ENCODE measurements around the gene ING4.

ING4 gene

GRCh38 chr12:6631549-6631961 is 31.4 kb downstream of the ING4 start:
- Histone ChIP-seq H2BK120ac (ENCODE audit: low read depth, low read length) (no peak overlapping the region), H2BK12ac (ENCODE audit: low read length in 2 of 2) (peak overlapping the region in 1 of 2 experiments; percentile 61), H3K23ac (ENCODE audit: low read length in 2 of 2) (no peak overlapping the region), H3K4me3 (ENCODE audit: insufficient read depth in 1 of 2, low read depth in 1 of 2, low read length in 2 of 2) (no peak overlapping the region), H3K9me3 (ENCODE audit: control insufficient read depth, low read length) (no peaks in the 10 kb centered on the region), H4K8ac (ENCODE audit: low read length) (peak overlapping the region; percentile 66), H3K27me3 (ENCODE audit: control insufficient read depth in 1 of 2, insufficient read depth in 1 of 2, low read length in 2 of 2) (peaks cover 0 to 19% of the 10 kb centered on the region in 2 experiments), H3K79me1 (replicated peaks; ENCODE audit: low read length, poor library complexity, severe bottlenecking) (no peaks in the 10 kb centered on the region), H2BK15ac (ENCODE audit: low read depth, poor library complexity, severe bottlenecking) (no peak overlapping the region), H4K91ac (ENCODE audit: low read length) (peak overlapping the region; percentile 62), H3K4me2 (ENCODE audit: low read length, poor library complexity, severe bottlenecking) (no peak overlapping the region), H3K4ac (ENCODE audit: low read depth in 1 of 2, low read length in 2 of 2) (no peak overlapping the region), H2AFZ (ENCODE audit: low read depth, low read length) (peak overlapping the region; percentile 3), H2BK5ac (ENCODE audit: low read depth, low read length, poor library complexity, severe bottlenecking) (no peak overlapping the region), H2AK5ac (ENCODE audit: low read length, severe bottlenecking) (no peak overlapping the region), H3K14ac (ENCODE audit: low read length in 2 of 2) (no peak overlapping the region), H3K18ac (ENCODE audit: low read depth in 1 of 2, low read length in 2 of 2) (no peak overlapping the region), H3K9ac (ENCODE audit: low read length) (no peak overlapping the region), H3K27ac (ENCODE audit: low read length, poor library complexity, severe bottlenecking) (no peak overlapping the region), H3K36me3 (ENCODE audit: control insufficient read depth in 1 of 2, insufficient read depth in 2 of 2, low read depth in 1 of 2, low read length in 2 of 2) (no peaks in the 10 kb centered on the region), H3K4me1 (ENCODE audit: control insufficient read depth, insufficient read depth, low read depth, low read length) (peaks cover 19% of the 10 kb centered on the region)
- no peak for DNase-seq
- WGBS, result 91% methylated on average over 3 of the region's 3 CpGs

DNA sequence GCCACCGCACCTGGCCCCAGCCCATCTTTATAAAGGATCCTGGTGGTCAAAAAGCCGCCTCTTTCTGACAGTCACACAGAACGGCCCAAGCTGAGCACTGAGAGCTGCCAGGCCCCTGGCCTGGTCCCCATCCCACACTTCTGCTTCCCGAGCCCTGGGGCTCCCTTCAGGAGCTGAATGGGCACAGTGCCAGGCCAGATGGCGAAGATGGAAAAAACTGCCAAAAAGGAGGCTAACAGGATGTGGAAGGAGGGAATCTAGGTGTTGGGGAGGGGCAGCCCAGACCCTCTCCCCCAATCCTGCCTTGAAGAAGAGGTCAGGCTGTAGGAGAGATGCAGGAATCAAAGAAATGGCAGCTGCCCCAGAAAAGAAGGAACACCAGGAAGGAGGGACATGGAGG is 32.2 kb downstream of the ING4 start:
- Histone ChIP-seq H3K9me3 (ENCODE audit: control insufficient read depth, low read length) (no peaks in the 10 kb centered on the region), H3K36me3 (ENCODE audit: control insufficient read depth in 1 of 2, insufficient read depth in 2 of 2, low read depth in 1 of 2, low read length in 2 of 2) (no peaks in the 10 kb centered on the region)
- 89% methylated on average over 5 of the region's 5 CpGs for WGBS

GRCh38 chr12:6627616-6628015 is 35.3 kb downstream of the ING4 start:
- H3K27ac ChIP-seq (ENCODE audit: low read length, poor library complexity, severe bottlenecking), result no peak overlapping the region
- no peak overlapping the region for H2BK120ac ChIP-seq (ENCODE audit: low read depth, low read length)
- no peak overlapping the region for H4K8ac ChIP-seq (ENCODE audit: low read length)
- WGBS, result 81% methylated on average over 7 of the region's 7 CpGs
- H3K27me3 ChIP-seq (ENCODE audit: control insufficient read depth in 1 of 2, insufficient read depth in 1 of 2, low read length in 2 of 2), result peaks cover 0 to 10% of the 10 kb centered on the region in 2 experiments
- no peak overlapping the region for H3K4me2 ChIP-seq (ENCODE audit: low read length, poor library complexity, severe bottlenecking)
- H2BK12ac ChIP-seq (ENCODE audit: low read length in 2 of 2), result no peak overlapping the region
- H2AK5ac ChIP-seq (ENCODE audit: low read length, severe bottlenecking), result no peak overlapping the region
- no peaks in the 10 kb centered on the region for H3K36me3 ChIP-seq (ENCODE audit: control insufficient read depth in 1 of 2, insufficient read depth in 2 of 2, low read depth in 1 of 2, low read length in 2 of 2)
- H4K91ac ChIP-seq (ENCODE audit: low read length), result no peak overlapping the region
- H3K4me3 ChIP-seq (ENCODE audit: insufficient read depth in 1 of 2, low read depth in 1 of 2, low read length in 2 of 2), result no peak overlapping the region
- DNase-seq, result no peak
- H2BK15ac ChIP-seq (ENCODE audit: low read depth, poor library complexity, severe bottlenecking), result no peak overlapping the region
- H3K4me1 ChIP-seq (ENCODE audit: control insufficient read depth, insufficient read depth, low read depth, low read length), result peaks cover 4% of the 10 kb centered on the region
- no peak overlapping the region for H2BK5ac ChIP-seq (ENCODE audit: low read depth, low read length, poor library complexity, severe bottlenecking)
- H3K18ac ChIP-seq (ENCODE audit: low read depth in 1 of 2, low read length in 2 of 2), result no peak overlapping the region
- H3K9me3 ChIP-seq (ENCODE audit: control insufficient read depth, low read length), result no peaks in the 10 kb centered on the region
- H3K4ac ChIP-seq (ENCODE audit: low read depth in 1 of 2, low read length in 2 of 2), result no peak overlapping the region
- H3K14ac ChIP-seq (ENCODE audit: low read length in 2 of 2), result no peak overlapping the region
- no peak overlapping the region for H2AFZ ChIP-seq (ENCODE audit: low read depth, low read length)
- no peak overlapping the region for H3K23ac ChIP-seq (ENCODE audit: low read length in 2 of 2)
- H3K79me1 ChIP-seq (replicated peaks; ENCODE audit: low read length, poor library complexity, severe bottlenecking), result no peaks in the 10 kb centered on the region
- no peak overlapping the region for H3K9ac ChIP-seq (ENCODE audit: low read length)

More for the DNA sequence above, 32.2 kb downstream of the ING4 start:
- no peak overlapping the region for H2BK5ac ChIP-seq (ENCODE audit: low read depth, low read length, poor library complexity, severe bottlenecking)
- no peak overlapping the region for H3K4ac ChIP-seq (ENCODE audit: low read depth in 1 of 2, low read length in 2 of 2)
- peaks cover 12% of the 10 kb centered on the region for H3K4me1 ChIP-seq (ENCODE audit: control insufficient read depth, insufficient read depth, low read depth, low read length)
- no peak overlapping the region for H2BK15ac ChIP-seq (ENCODE audit: low read depth, poor library complexity, severe bottlenecking)
- no peak overlapping the region for H3K14ac ChIP-seq (ENCODE audit: low read length in 2 of 2)
- no peak overlapping the region for H3K9ac ChIP-seq (ENCODE audit: low read length)
- no peak overlapping the region for H3K4me3 ChIP-seq (ENCODE audit: insufficient read depth in 1 of 2, low read depth in 1 of 2, low read length in 2 of 2)
- H3K27me3 ChIP-seq (ENCODE audit: control insufficient read depth in 1 of 2, insufficient read depth in 1 of 2, low read length in 2 of 2), result peaks cover 0 to 18% of the 10 kb centered on the region in 2 experiments
- no peak overlapping the region for H4K91ac ChIP-seq (ENCODE audit: low read length)
- no peak overlapping the region for H2AK5ac ChIP-seq (ENCODE audit: low read length, severe bottlenecking)
- no peak overlapping the region for H3K18ac ChIP-seq (ENCODE audit: low read depth in 1 of 2, low read length in 2 of 2)
- H3K27ac ChIP-seq (ENCODE audit: low read length, poor library complexity, severe bottlenecking), result no peak overlapping the region
- H2AFZ ChIP-seq (ENCODE audit: low read depth, low read length), result no peak overlapping the region
- no peak overlapping the region for H3K4me2 ChIP-seq (ENCODE audit: low read length, poor library complexity, severe bottlenecking)
- no peak overlapping the region for H3K23ac ChIP-seq (ENCODE audit: low read length in 2 of 2)
- H4K8ac ChIP-seq (ENCODE audit: low read length), result no peak overlapping the region
- H2BK12ac ChIP-seq (ENCODE audit: low read length in 2 of 2), result no peak overlapping the region
- DNase-seq, result no peak
- H3K79me1 ChIP-seq (replicated peaks; ENCODE audit: low read length, poor library complexity, severe bottlenecking), result no peaks in the 10 kb centered on the region
- no peak overlapping the region for H2BK120ac ChIP-seq (ENCODE audit: low read depth, low read length)

- no peak overlapping the region for H2BK15ac ChIP-seq (ENCODE audit: low read depth, poor library complexity, severe bottlenecking)
- H2BK12ac ChIP-seq (ENCODE audit: low read length in 2 of 2), result no peak overlapping the region
- H3K4me3 ChIP-seq (ENCODE audit: insufficient read depth in 1 of 2, low read depth in 1 of 2, low read length in 2 of 2), result no peak overlapping the region
- H2BK120ac ChIP-seq (ENCODE audit: low read depth, low read length), result no peak overlapping the region
- no peak overlapping the region for H2BK5ac ChIP-seq (ENCODE audit: low read depth, low read length, poor library complexity, severe bottlenecking)
- no peak overlapping the region for H2AK5ac ChIP-seq (ENCODE audit: low read length, severe bottlenecking)
- H3K79me1 ChIP-seq (replicated peaks; ENCODE audit: low read length, poor library complexity, severe bottlenecking), result no peaks in the 10 kb centered on the region
- H3K14ac ChIP-seq (ENCODE audit: low read length in 2 of 2), result no peak overlapping the region
- peaks cover 0 to 9% of the 10 kb centered on the region in 2 experiments for H3K27me3 ChIP-seq (ENCODE audit: control insufficient read depth in 1 of 2, insufficient read depth in 1 of 2, low read length in 2 of 2)
- no peak overlapping the region for H4K8ac ChIP-seq (ENCODE audit: low read length)
- H3K4ac ChIP-seq (ENCODE audit: low read depth in 1 of 2, low read length in 2 of 2), result no peak overlapping the region
- H3K27ac ChIP-seq (ENCODE audit: low read length, poor library complexity, severe bottlenecking), result no peak overlapping the region
- H3K4me2 ChIP-seq (ENCODE audit: low read length, poor library complexity, severe bottlenecking), result no peak overlapping the region
- no peak for DNase-seq
- no peak overlapping the region for H3K9ac ChIP-seq (ENCODE audit: low read length)
- no peaks in the 10 kb centered on the region for H3K4me1 ChIP-seq (ENCODE audit: control insufficient read depth, insufficient read depth, low read depth, low read length)
- WGBS, result 92% methylated on average over 7 of the region's 8 CpGs
- peak overlapping the region in 1 of 2 experiments; percentile 24 for H3K18ac ChIP-seq (ENCODE audit: low read depth in 1 of 2, low read length in 2 of 2)
- H2AFZ ChIP-seq (ENCODE audit: low read depth, low read length), result no peak overlapping the region
- H3K9me3 ChIP-seq (ENCODE audit: control insufficient read depth, low read length), result no peaks in the 10 kb centered on the region
- no peaks in the 10 kb centered on the region for H3K36me3 ChIP-seq (ENCODE audit: control insufficient read depth in 1 of 2, insufficient read depth in 2 of 2, low read depth in 1 of 2, low read length in 2 of 2)
- H4K91ac ChIP-seq (ENCODE audit: low read length), result no peak overlapping the region
- H3K23ac ChIP-seq (ENCODE audit: low read length in 2 of 2), result no peak overlapping the region
Observed at GRCh38 chr12:6626654-6627283, 36.1 kb downstream of the ING4 start.

All from mesenchymal stem cell (in vitro differentiated cells and primary cell).